HG02884 (cell line): ENCODE results near the gene HSPA12A.

Experiments used
- ATAC-seq: cut with Tn5 transposase; IDR thresholded peaks from one replicate; pipeline ENCODE4 v1.9.1; 2021; ENCODE audit warnings: mild to moderate bottlenecking, moderate library complexity; ENCODE audit not compliant: unreplicated experiment

HSPA12A gene

GRCh38 chr10:116771959-116772585 is 29.7 kb upstream of the HSPA12A start:
- no peak for ATAC-seq

- ATAC-seq, result no peak
Observed at GRCh38 chr10:116771101-116771958, 29.0 kb upstream of the HSPA12A start.

GRCh38 chr10:116770281-116770680 is 27.9 kb upstream of the HSPA12A start:
- ATAC-seq, result no peak

GRCh38 chr10:116769791-116770190 is 27.4 kb upstream of the HSPA12A start:
- no peak for ATAC-seq

- ATAC-seq, result no peak
Observed at GRCh38 chr10:116769368-116769767, 27.0 kb upstream of the HSPA12A start.

- ATAC-seq, result no peak
Observed at GRCh38 chr10:116768786-116769185, 26.4 kb upstream of the HSPA12A start.

GRCh38 chr10:116766837-116767634 is 24.7 kb upstream of the HSPA12A start:
- ATAC-seq, result no peak

- no peak for ATAC-seq
Observed at GRCh38 chr10:116766241-116766827, 24.0 kb upstream of the HSPA12A start.

- no peak for ATAC-seq
Observed at GRCh38 chr10:116765648-116766081, 23.3 kb upstream of the HSPA12A start.

- no peak for ATAC-seq
Observed at GRCh38 chr10:116764979-116765378, 22.6 kb upstream of the HSPA12A start.

- no peak for ATAC-seq
Observed at GRCh38 chr10:116763440-116763839, 21.1 kb upstream of the HSPA12A start.

GRCh38 chr10:116761883-116762282 is 19.5 kb upstream of the HSPA12A start:
- no peak for ATAC-seq

GRCh38 chr10:116760919-116761318 is 18.6 kb upstream of the HSPA12A start:
- ATAC-seq, result no peak

- no peak for ATAC-seq
Observed at GRCh38 chr10:116757246-116757645, 14.9 kb upstream of the HSPA12A start.

- no peak for ATAC-seq
Observed at GRCh38 chr10:116756277-116756676, 13.9 kb upstream of the HSPA12A start.

GRCh38 chr10:116753759-116754158 is 11.4 kb upstream of the HSPA12A start:
- no peak for ATAC-seq

GRCh38 chr10:116752969-116753665 is 10.8 kb upstream of the HSPA12A start:
- ATAC-seq, result no peak

GRCh38 chr10:116752563-116752962 is 10.2 kb upstream of the HSPA12A start:
- ATAC-seq, result no peak

- no peak for ATAC-seq
Observed at GRCh38 chr10:116748471-116748870, 6.1 kb upstream of the HSPA12A start.

GRCh38 chr10:116748041-116748440 is 5.7 kb upstream of the HSPA12A start:
- ATAC-seq, result no peak
